Karpas-422 (cell line): Measurements from ENCODE around the gene EML6. TPM values are rescaled to one million over a fixed set of nuclear protein-coding genes. Genes with fewer than 3 reads are reported as not detected.
"Not testable (repeated sequence)": the region's sequence is repeated elsewhere in the genome, so short reads cannot be mapped to it uniquely, and the experiment has no call there.

Source experiments
- DNase-seq: peaks from one replicate; pipeline ENCODE4 v3.0.0-alpha.2; 2015
- H2AFZ ChIP-seq: fragments of 200-600 bp; sonication (generic); 2 replicates; pipeline ENCODE4 v1.6.1; 2014; ENCODE audit warnings: antibody characterized with exemption, low read length, mixed read lengths
- H3K27ac ChIP-seq: fragments of 200-600 bp; sonication (generic); 2 replicates; pipeline ENCODE4 v1.5.1; 2014; ENCODE audit warnings: mild to moderate bottlenecking, low read length, moderate library complexity
- H3K27me3 ChIP-seq: fragments of 200-600 bp; sonication (generic); 2 replicates; pipeline ENCODE4 v1.6.1; 2014; ENCODE audit warnings: low read length, mixed read lengths
- H3K36me3 ChIP-seq: fragments of 200-600 bp; sonication (generic); 2 replicates; pipeline ENCODE4 v1.6.1; 2014; ENCODE audit warnings: low read length, mixed read lengths; ENCODE audit not compliant: insufficient read depth
- H3K4me1 ChIP-seq: fragments of 200-600 bp; sonication (generic); 2 replicates; pipeline ENCODE4 v1.6.1; 2014; ENCODE audit warnings: mild to moderate bottlenecking, low read length, mixed read lengths
- H3K4me2 ChIP-seq: fragments of 200-600 bp; sonication (generic); 2 replicates; pipeline ENCODE4 v1.6.1; 2014; ENCODE audit warnings: low read length, low read depth, mild to moderate bottlenecking; ENCODE audit not compliant: poor library complexity, severe bottlenecking
- H3K4me3 ChIP-seq: fragments of 200-600 bp; sonication (generic); 2 replicates; pipeline ENCODE4 v1.5.1; 2014; ENCODE audit warnings: mild to moderate bottlenecking, antibody characterized with exemption, low read length, mixed read lengths
- H3K79me2 ChIP-seq: fragments of 200-600 bp; sonication (generic); 2 replicates; pipeline ENCODE4 v1.6.1; 2014; ENCODE audit warnings: mild to moderate bottlenecking, low read length, mixed read lengths
- H3K9ac ChIP-seq: fragments of 200-600 bp; sonication (generic); 2 replicates; pipeline ENCODE4 v1.6.0; 2014; ENCODE audit warnings: low read length
- H3K9me2 ChIP-seq: fragments of 200-600 bp; sonication (generic), shearing (Covaris generic); replicated peaks from 2 replicates; pipeline ENCODE4 v1.6.0; 2014; ENCODE audit warnings: mild to moderate bottlenecking, low read length, moderate library complexity; ENCODE audit not compliant: insufficient read depth
- H3K9me3 ChIP-seq: fragments of 300-700, 200-600 bp; sonication (generic); 2 replicates; pipeline ENCODE4 v1.6.1; 2014; ENCODE audit warnings: low read length, mixed read lengths
- H4K20me1 ChIP-seq: fragments of 200-600 bp; sonication (generic); 2 replicates; pipeline ENCODE4 v1.6.1; 2014; ENCODE audit warnings: mild to moderate bottlenecking, antibody characterized with exemption, low read length, low read depth; ENCODE audit not compliant: insufficient read depth
- total RNA-seq: library from RNA; depleted of rRNA; stranded (reverse); fragments of >200 nt; shearing (Covaris generic); gene quantifications from 2 replicates; pipeline ENCODE4 v1.2.3, GENCODE V29; 2014; ENCODE audit warnings: low replicate concordance

The EML6 gene
- total RNA-seq, 1 experiment from 2014 or later: 187 TPM

GRCh38 chr2:54836477-54836876 is 113.0 kb downstream of the EML6 start:
- DNase-seq: no peak
- H3K9me2 ChIP-seq: no peaks in the 10 kb centered on the region
- peak overlapping the region; percentile 61 for H3K27ac ChIP-seq
- H4K20me1 ChIP-seq: no peaks in the 10 kb centered on the region
- H2AFZ ChIP-seq: no peak overlapping the region
- peaks cover 84% of the 10 kb centered on the region for H3K79me2 ChIP-seq
- H3K4me1 ChIP-seq: peaks cover 46% of the 10 kb centered on the region
- H3K36me3 ChIP-seq: peaks cover 35% of the 10 kb centered on the region
- H3K4me2 ChIP-seq: no peak overlapping the region
- H3K9ac ChIP-seq: no peak overlapping the region
- H3K4me3 ChIP-seq: no peak overlapping the region
- H3K27me3 ChIP-seq: no peaks in the 10 kb centered on the region
- H3K9me3 ChIP-seq: no peaks in the 10 kb centered on the region

GRCh38 chr2:54838585-54839035 is 115.1 kb downstream of the EML6 start:
- peaks cover 46% of the 10 kb centered on the region for H3K4me1 ChIP-seq
- no peaks in the 10 kb centered on the region for H3K27me3 ChIP-seq
- no peak overlapping the region for H3K4me2 ChIP-seq
- H4K20me1 ChIP-seq: no peaks in the 10 kb centered on the region
- peak; percentile 91 for DNase-seq
- no peaks in the 10 kb centered on the region for H3K9me3 ChIP-seq
- H3K79me2 ChIP-seq: peaks cover 76% of the 10 kb centered on the region
- no peaks in the 10 kb centered on the region for H3K9me2 ChIP-seq
- H2AFZ ChIP-seq: no peak overlapping the region
- H3K4me3 ChIP-seq: no peak overlapping the region
- H3K27ac ChIP-seq: peak overlapping the region; percentile 61
- peak overlapping the region; percentile 23 for H3K9ac ChIP-seq
- peaks cover 24% of the 10 kb centered on the region for H3K36me3 ChIP-seq

DNA sequence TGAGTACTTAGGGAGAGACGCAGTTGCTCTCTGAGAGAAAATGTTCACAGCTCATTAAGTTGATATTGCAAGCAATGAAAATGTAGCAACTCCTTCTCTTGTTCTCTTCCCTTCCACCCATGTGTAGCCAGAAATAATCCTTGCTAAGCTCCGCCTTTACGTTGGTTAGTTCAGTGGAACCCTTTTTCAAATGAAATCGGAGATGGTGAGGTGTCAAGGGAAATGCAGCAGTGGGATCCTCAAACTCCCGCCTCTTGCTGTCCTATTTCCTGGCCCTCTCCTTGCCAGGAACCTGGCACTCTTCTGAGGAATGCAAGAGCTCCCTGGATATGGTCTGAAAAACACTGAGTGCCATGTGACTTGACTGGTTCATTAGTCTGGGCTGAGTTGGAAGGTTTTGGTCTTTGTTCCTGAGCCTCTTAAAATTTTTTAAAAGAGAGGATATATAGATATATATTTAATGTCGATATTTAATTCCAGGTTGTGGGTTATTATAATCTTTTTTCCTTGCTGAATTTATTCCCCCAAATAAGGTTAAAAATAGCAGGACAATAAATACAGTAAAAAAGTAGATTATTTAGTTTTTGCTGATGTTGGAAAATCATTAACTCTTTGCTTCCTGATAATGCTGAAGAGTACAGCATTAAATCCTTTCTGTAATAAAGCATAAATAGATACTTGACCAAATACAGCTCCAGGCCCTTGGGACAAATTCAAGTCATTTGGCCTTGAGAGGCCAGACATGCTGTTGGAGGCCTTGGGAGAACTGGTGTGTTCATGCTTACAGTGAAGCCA is 116.2 kb downstream of the EML6 start:
- Histone ChIP-seq H3K36me3 (peaks cover 27% of the 10 kb centered on the region), H3K9me3 (no peaks in the 10 kb centered on the region), H3K79me2 (peaks cover 69% of the 10 kb centered on the region), H4K20me1 (no peaks in the 10 kb centered on the region), H3K4me3 (no peak overlapping the region), H3K4me1 (peaks cover 45% of the 10 kb centered on the region), H3K27me3 (no peaks in the 10 kb centered on the region), H3K27ac (peak overlapping the region; percentile 61), H3K4me2 (no peak overlapping the region), H2AFZ (no peak overlapping the region), H3K9me2 (no peaks in the 10 kb centered on the region), H3K9ac (no peak overlapping the region)
- DNase-seq: no peak

DNA sequence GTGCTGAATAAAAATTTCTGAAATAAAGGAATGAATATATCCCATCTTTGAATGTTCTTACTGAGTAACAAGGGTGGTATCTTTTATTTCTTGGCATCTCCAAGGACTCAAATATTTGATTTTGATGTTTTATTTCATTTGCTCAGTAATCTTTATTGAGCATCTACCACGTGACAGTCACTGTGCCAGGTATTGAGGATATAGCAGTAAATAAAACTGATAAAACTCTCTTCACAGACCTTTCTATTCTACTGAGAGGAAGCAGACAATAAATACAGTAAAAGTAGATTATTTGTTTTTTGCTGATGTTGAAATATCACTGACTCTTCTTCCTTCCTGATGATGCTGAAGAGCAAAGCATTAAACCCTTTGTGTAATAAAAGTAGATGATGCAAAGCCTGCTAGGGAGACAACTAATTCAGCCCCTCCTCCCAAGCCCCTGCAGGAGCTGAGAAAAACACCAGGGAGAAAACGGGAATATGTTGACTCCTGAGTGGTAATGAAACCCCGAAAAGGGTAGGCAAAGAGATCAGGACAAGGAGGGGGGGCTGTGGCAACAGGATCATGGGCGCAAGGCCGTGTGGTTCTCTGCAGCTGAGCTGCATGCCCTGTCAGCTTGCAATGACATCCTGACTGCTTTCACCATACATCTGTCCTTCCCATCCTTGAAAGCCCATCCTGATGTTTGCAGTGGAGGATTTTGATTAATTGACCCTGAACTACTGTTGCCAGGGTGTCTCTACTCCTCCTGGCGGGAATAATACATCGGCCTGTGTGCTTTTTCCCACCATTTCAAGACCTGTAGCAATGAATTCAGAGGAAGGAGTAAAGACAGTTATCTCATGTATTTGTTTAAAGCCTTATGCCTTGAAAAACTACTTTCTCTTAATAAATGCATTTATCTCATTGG is 117.4 kb downstream of the EML6 start:
- no peaks in the 10 kb centered on the region for H3K9me2 ChIP-seq
- H3K36me3 ChIP-seq: peaks cover 39% of the 10 kb centered on the region
- H3K4me2 ChIP-seq: no peak overlapping the region
- no peaks in the 10 kb centered on the region for H3K9me3 ChIP-seq
- no peak overlapping the region for H3K9ac ChIP-seq
- H2AFZ ChIP-seq: no peak overlapping the region
- DNase-seq: no peak
- H3K27me3 ChIP-seq: no peaks in the 10 kb centered on the region
- H3K79me2 ChIP-seq: peaks cover 61% of the 10 kb centered on the region
- H3K4me3 ChIP-seq: no peak overlapping the region
- H3K4me1 ChIP-seq: peaks cover 33% of the 10 kb centered on the region
- no peak overlapping the region for H3K27ac ChIP-seq
- H4K20me1 ChIP-seq: no peaks in the 10 kb centered on the region

DNA sequence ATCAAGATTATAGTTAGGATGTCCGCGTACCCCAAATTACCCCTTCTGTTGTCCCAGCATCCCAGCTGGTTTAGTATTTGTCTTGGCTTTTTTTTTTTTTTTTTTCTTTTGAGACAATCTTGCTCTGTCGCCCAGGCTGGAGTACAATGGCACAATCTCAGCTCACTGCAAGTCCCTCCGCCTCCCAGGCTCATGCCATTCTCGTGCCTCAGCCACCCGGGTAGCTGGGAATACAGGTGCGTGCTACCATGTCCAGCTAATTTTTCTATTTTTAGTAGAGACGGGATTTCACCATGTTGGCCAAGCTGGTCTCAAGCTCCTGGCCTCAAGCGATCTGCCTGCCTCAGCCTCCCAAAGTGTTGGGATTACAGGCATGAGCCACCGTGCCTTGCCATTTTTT is 118.0 kb downstream of the EML6 start:
- not testable (repeated sequence) for H2AFZ ChIP-seq, DNase-seq, H3K4me3 ChIP-seq, H3K27ac ChIP-seq, H4K20me1 ChIP-seq, H3K9me2 ChIP-seq, H3K27me3 ChIP-seq, H3K9me3 ChIP-seq, H3K9ac ChIP-seq, H3K4me2 ChIP-seq
- Histone ChIP-seq H3K36me3 (peaks cover 39% of the 10 kb centered on the region), H3K4me1 (peaks cover 27% of the 10 kb centered on the region), H3K79me2 (peaks cover 55% of the 10 kb centered on the region)

DNA sequence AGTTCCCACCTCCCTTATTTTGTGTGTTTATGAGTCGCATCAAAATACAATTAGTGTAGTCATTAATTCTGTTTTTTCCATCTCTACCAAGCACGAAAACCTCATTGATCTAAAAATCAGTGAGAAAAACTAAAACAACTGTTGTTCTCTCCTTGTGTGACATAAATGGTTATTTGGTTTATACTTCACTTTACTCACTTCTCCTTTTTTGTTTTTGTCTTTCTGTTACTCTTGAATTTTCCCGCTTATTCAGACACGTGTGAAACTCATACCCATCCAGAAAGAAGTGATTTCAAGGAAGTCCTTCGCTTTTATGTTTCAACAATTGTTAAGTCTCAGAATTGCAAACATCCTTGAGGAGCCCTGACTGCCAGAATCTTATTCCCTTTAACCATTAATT is 121.6 kb downstream of the EML6 start:
- Histone ChIP-seq H3K9ac (no peak overlapping the region), H3K4me1 (no peaks in the 10 kb centered on the region), H4K20me1 (no peaks in the 10 kb centered on the region), H2AFZ (no peak overlapping the region), H3K9me2 (no peaks in the 10 kb centered on the region), H3K9me3 (no peaks in the 10 kb centered on the region), H3K79me2 (peaks cover 29% of the 10 kb centered on the region), H3K4me2 (no peak overlapping the region), H3K27ac (no peak overlapping the region), H3K4me3 (no peak overlapping the region), H3K36me3 (peaks cover 59% of the 10 kb centered on the region), H3K27me3 (no peaks in the 10 kb centered on the region)
- DNase-seq: no peak

DNA sequence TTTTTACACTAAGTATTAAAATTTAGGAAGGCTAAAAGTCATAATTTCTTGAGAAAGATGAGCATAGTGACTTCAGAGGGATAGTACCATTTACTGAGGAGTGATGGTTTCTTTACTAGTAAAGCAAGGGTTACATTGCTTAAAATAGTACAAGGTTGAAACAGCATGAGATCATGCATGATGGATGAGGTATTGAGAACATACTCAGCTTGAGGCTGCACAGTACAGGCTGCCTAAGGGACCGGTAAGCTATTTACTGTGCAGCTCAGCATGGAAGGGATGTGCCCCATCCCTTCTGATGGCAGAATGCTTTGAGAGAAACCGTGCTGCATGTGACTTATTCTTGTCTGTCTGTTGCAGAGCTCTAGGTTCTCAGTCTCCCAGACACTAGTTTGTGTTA is 122.1 kb downstream of the EML6 start:
- H3K4me3 ChIP-seq: no peak overlapping the region
- H3K4me1 ChIP-seq: no peaks in the 10 kb centered on the region
- H3K9me3 ChIP-seq: no peaks in the 10 kb centered on the region
- H3K36me3 ChIP-seq: peaks cover 59% of the 10 kb centered on the region
- no peak for DNase-seq
- no peak overlapping the region for H3K27ac ChIP-seq
- H2AFZ ChIP-seq: no peak overlapping the region
- H3K9ac ChIP-seq: no peak overlapping the region
- H3K4me2 ChIP-seq: no peak overlapping the region
- H3K79me2 ChIP-seq: peaks cover 27% of the 10 kb centered on the region
- no peaks in the 10 kb centered on the region for H3K9me2 ChIP-seq
- H4K20me1 ChIP-seq: no peaks in the 10 kb centered on the region
- H3K27me3 ChIP-seq: no peaks in the 10 kb centered on the region
